Type B pancreatic cell (in vitro differentiated cells): ENCODE measurements around the gene LCN2. TPM values are rescaled to one million over a fixed set of nuclear protein-coding genes. Genes with fewer than 3 reads are reported as not detected.

Source experiments
- DNase-seq: peaks from one replicate; pipeline ENCODE4 v3.0.0; 2021; ENCODE audit warnings: mixed read lengths; ENCODE audit not compliant: unreplicated experiment; ENCODE audit errors: extremely low spot score
- H3K27ac Mint-ChIP-seq: 2 replicates; pipeline ENCODE4 v1.8.0; 2021; ENCODE audit warnings: mild to moderate bottlenecking, mixed read lengths
- H3K27me3 Mint-ChIP-seq: 2 replicates; pipeline ENCODE4 v1.8.0; 2021; ENCODE audit warnings: mixed read lengths
- H3K36me3 Mint-ChIP-seq: 2 replicates; pipeline ENCODE4 v1.8.0; 2021; ENCODE audit warnings: mixed read lengths
- H3K4me1 Mint-ChIP-seq: one replicate; pipeline ENCODE4 v1.8.0; 2021; ENCODE audit warnings: mixed read lengths; ENCODE audit not compliant: unreplicated experiment
- H3K4me3 Mint-ChIP-seq: 2 replicates; pipeline ENCODE4 v1.8.0; 2021; ENCODE audit warnings: mild to moderate bottlenecking, mixed read lengths
- H3K9me3 Mint-ChIP-seq: 2 replicates; pipeline ENCODE4 v1.8.0; 2021; ENCODE audit warnings: mixed read lengths
- CTCF ChIP-seq: fragments of 200-600 bp; sonication (generic); conservative IDR thresholded peaks from 2 replicates; pipeline ENCODE4 v1.5.0; 2021; ENCODE audit warnings: antibody characterized with exemption, mild to moderate bottlenecking
- total RNA-seq: library from RNA; stranded (reverse); gene quantifications from 2 replicates; pipeline ENCODE4 v1.2.1, GENCODE V29; 2021; ENCODE audit warnings: low replicate concordance

Gene LCN2
- total RNA-seq, 1 donor from 2014 or later, result 10.7 TPM

GRCh38 chr9:128139621-128140020 is 9.6 kb upstream of the LCN2 start:
- Mint-ChIP-seq H3K9me3 (no peaks in the 10 kb centered on the region), H3K4me3 (no peak overlapping the region), H3K27ac (no peak overlapping the region), H3K4me1 (peaks cover 24% of the 10 kb centered on the region), H3K36me3 (no peaks in the 10 kb centered on the region), H3K27me3 (no peaks in the 10 kb centered on the region)
- no peak for DNase-seq
- no peak for TF ChIP-seq CTCF

- Mint-ChIP-seq H3K27ac (no peak overlapping the region), H3K36me3 (no peaks in the 10 kb centered on the region), H3K4me1 (peaks cover 17% of the 10 kb centered on the region), H3K4me3 (no peak overlapping the region), H3K9me3 (no peaks in the 10 kb centered on the region), H3K27me3 (no peaks in the 10 kb centered on the region)
- TF ChIP-seq CTCF, result no peak
- no peak for DNase-seq
These were observed 7.6 kb upstream of the LCN2 start for GRCh38 chr9:128141604-128142003.

- DNase-seq, result no peak
- H3K4me3 Mint-ChIP-seq, result no peak overlapping the region
- peaks cover 15% of the 10 kb centered on the region for H3K4me1 Mint-ChIP-seq
- H3K27ac Mint-ChIP-seq, result no peak overlapping the region
- TF ChIP-seq CTCF, result no peak
- H3K36me3 Mint-ChIP-seq, result no peaks in the 10 kb centered on the region
- no peaks in the 10 kb centered on the region for H3K9me3 Mint-ChIP-seq
- H3K27me3 Mint-ChIP-seq, result no peaks in the 10 kb centered on the region
These were observed 7.2 kb upstream of the LCN2 start for GRCh38 chr9:128142061-128142460.

GRCh38 chr9:128142596-128142995 is 6.7 kb upstream of the LCN2 start:
- Mint-ChIP-seq H3K9me3 (no peaks in the 10 kb centered on the region), H3K27me3 (no peaks in the 10 kb centered on the region), H3K27ac (no peak overlapping the region), H3K4me3 (no peak overlapping the region), H3K36me3 (no peaks in the 10 kb centered on the region), H3K4me1 (peaks cover 12% of the 10 kb centered on the region)
- no peak for DNase-seq
- TF ChIP-seq CTCF, result no peak

GRCh38 chr9:128143525-128144238 is 5.6 kb upstream of the LCN2 start:
- H3K27me3 Mint-ChIP-seq, result no peaks in the 10 kb centered on the region
- DNase-seq, result no peak
- no peak overlapping the region for H3K4me3 Mint-ChIP-seq
- H3K36me3 Mint-ChIP-seq, result no peaks in the 10 kb centered on the region
- no peak for TF ChIP-seq CTCF
- H3K4me1 Mint-ChIP-seq, result peaks cover 12% of the 10 kb centered on the region
- H3K9me3 Mint-ChIP-seq, result no peaks in the 10 kb centered on the region
- H3K27ac Mint-ChIP-seq, result peak overlapping the region; percentile 80
